IPS-18c (cell line): ENCODE measurements around the gene ZNF613.
A peak's percentile ranks its signal among the peaks of the same experiment; 100 is the strongest.
"Not testable (repeated sequence)": the region's sequence is repeated elsewhere in the genome, so short reads cannot be mapped to it uniquely, and the experiment has no call there.

Experiments used
- H3K4me3 ChIP-seq: 2 replicates; pipeline ENCODE4 v1.7.0; 2013; ENCODE audit warnings: low read depth, mild to moderate bottlenecking, low read length, moderate library complexity; ENCODE audit not compliant: insufficient read depth
- H3K9me3 ChIP-seq: one replicate; pipeline ENCODE4 v1.6.1; 2013; ENCODE audit warnings: mild to moderate bottlenecking, low read length, moderate library complexity; ENCODE audit not compliant: control insufficient read depth, insufficient read depth

ZNF613 gene

GRCh38 chr19:51926784-51927741, at the start of gene ZNF613:
ZNF613 (plus strand) TSS chr19:51927472; CDS start chr19:51936221, 8,749 bp downstream.
- Histone ChIP-seq H3K9me3 (peaks cover 12% of the 10 kb centered on the region), H3K4me3 (peak within 1 kb of the TSS; percentile 68)

DNA sequence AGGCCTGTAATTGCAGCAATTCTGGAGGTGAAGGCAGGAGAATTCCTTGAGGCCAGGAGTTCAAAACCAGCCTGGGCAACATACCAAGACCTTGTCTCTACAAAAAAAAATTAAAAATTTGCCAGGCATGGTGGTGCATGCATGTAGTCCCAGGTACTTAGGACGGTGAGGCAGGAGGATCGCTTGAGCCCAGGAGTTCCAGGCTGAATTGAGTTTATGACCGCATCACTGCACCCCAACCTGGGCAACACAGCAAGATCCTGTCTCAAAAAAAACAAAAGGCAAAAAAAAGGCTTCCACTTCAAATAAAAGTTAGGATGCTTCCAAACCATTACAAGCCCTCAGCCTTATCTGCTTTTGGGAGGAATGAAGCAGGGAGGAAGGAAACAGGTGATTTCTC, 44.8 kb upstream of the ZNF613 start:
- Histone ChIP-seq H3K9me3 (peaks cover 4% of the 10 kb centered on the region), H3K4me3 (no peak overlapping the region)

- H3K9me3 ChIP-seq, result peaks cover 2% of the 10 kb centered on the region
- H3K4me3 ChIP-seq, result no peak overlapping the region
Measured at GRCh38 chr19:51884713-51885112, 42.6 kb upstream of the ZNF613 start.

DNA sequence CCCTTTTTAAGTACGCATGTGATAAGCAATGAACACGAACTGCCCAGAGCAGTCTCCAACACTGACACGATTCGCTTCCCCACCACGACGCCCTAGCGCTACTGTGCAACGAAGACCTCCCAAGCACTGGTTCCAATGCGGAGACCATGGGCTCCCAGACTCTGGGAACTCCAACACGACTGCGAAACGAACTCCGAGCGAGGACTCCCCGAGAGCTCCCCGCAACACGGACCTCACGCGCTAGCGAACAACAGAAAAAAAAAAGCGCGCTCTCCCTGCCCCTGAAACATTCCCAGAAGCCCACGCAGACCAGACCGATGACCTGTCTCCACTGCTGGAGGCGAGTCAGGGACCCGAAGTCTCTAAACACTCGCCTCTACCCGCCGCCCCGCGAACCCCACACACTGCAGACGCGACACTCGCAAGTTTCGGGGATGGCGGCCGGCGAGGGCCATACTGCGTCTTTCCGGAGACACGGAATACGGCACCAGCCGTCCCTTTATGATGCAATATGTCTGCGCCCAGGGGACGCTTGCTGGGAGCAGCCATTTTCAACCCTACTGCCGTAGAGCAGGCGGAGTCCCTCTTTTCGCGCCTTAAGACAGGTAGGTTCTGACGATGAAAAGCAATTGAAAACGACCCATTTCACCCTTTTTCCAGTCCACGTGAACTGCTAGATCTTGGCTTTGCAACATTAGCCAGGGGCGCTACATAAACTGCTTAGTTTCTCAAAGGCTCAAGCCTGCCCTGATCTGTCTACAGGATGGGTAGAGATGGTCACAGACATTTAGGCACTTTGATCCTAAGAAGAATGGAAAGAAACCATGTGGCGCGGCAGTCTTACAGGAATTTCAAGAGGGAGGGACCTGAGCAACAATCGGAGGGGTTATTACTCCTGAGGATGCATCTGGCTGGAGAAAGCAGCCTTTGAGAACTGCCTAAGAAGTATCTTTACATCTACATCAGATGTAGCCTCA, 39.5 kb upstream of the ZNF613 start, which contains the start of gene ZNF577:
Gene ZNF577 (minus strand): TSS at position 430 of the 977 bp plus-strand sequence. CDS start 7,569 bp downstream, outside the sequence.
- Histone ChIP-seq H3K9me3 (peaks cover 19% of the 10 kb centered on the region), H3K4me3 (peak within 1 kb of the TSS; percentile 74)

DNA sequence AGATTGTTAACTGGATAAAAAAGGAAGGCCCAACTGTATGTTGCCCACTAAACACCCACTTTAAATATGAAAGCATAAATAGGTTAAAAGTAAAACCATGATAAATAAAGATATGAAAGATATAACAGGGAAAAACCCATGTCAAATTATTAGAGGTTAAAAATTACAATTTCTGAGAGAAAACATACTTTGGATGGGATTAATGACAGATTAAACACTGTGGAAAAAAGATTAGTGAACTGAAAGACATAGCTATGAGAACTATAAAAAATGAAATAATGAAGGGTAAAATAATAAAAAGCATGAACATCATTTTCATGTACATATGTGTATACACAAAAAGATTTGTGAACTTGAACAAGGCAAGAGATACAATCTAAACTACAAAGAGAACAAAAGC, 37.3 kb upstream of the ZNF613 start:
- H3K9me3 ChIP-seq, result peaks cover 38% of the 10 kb centered on the region
- no peak overlapping the region for H3K4me3 ChIP-seq

DNA sequence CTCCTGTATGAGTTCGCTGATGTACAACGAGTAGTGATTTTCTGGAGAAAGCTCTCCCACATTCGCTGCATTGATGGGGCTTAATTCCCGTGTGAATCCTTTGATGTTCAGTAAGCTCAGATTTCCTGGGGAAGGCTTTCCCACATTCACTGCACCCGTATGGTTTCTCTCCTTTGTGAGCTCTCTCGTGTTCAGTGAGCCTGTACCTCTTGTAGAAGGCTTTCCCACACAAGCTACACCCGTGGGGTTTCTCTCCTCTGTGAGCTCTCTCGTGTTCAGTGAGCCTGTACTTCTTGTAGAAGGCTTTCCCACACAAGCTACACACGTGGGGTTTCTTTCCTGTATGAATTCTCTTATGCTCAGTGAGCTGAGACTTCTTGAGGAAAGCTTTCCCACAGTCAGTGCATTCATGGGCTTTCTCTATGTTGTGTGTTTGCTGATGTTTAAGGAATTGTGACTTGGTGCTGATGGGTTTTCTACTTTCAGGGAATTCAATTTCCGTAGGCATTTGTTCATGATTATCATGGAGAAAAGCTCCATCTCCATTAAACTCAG, 36.0 kb upstream of the ZNF613 start:
- Histone ChIP-seq H3K9me3 (peaks cover 49% of the 10 kb centered on the region), H3K4me3 (no peak overlapping the region)

- Histone ChIP-seq H3K4me3 (peak overlapping the region; percentile 29; the same call in 1 of the 2 replicates), H3K9me3 (peaks cover 24% of the 10 kb centered on the region)
Measured at GRCh38 chr19:51901860-51902259, 25.4 kb upstream of the ZNF613 start.

GRCh38 chr19:51903192-51903591, 24.1 kb upstream of the ZNF613 start:
- Histone ChIP-seq H3K4me3 (peak overlapping the region; percentile 93), H3K9me3 (peaks cover 19% of the 10 kb centered on the region)

GRCh38 chr19:51904331-51905165, 22.7 kb upstream of the ZNF613 start, which contains the start of gene ZNF649:
ZNF649 (minus strand) TSS chr19:51905017; CDS start chr19:51900107, 4,910 bp downstream.
- Histone ChIP-seq H3K4me3 (peak within 1 kb of the TSS; percentile 93), H3K9me3 (peaks cover 13% of the 10 kb centered on the region)

- peaks cover 14% of the 10 kb centered on the region for H3K9me3 ChIP-seq
- peak overlapping the region; percentile 32; the same call in 1 of the 2 replicates for H3K4me3 ChIP-seq
Measured at GRCh38 chr19:51905206-51905605, 22.1 kb upstream of the ZNF613 start.

DNA sequence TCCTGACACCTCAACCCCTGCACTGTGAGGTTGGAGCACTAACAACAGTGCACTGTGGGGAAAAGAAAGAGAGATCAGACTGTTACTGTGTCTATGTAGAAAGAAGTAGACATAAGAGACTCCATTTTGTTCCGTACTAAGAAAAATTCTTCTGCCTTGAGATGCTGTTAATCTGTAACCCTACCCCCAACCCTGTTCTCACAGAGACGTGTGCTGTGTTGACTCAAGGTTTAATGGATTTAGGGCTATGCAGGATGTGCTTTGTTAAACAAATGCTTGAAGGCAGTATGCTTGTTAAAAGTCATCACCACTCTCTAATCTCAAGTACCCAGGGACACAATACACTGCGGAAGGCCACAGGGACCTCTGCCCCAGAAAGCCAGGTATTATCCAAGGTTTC, 21.6 kb upstream of the ZNF613 start:
- H3K4me3 ChIP-seq, result peak overlapping the region; percentile 34; the same call in 1 of the 2 replicates
- H3K9me3 ChIP-seq, result peaks cover 12% of the 10 kb centered on the region

DNA sequence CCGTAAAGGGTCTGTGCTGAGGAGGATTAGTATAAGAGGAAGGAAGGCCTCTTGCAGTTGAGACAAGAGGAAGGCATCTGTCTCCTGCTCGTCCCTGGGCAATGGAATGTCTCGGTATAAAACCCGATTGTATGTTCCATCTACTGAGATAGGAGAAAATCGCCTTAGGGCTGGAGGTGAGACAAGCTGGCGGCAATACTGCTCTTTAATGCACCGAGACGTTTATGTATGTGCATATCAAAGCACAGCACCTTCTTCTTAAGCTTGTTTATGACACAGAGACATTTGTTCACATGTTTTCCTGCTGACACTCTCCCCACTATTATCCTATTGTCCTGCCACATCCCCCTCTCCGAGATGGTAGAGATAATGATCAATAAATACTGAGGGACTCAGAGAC, 21.2 kb upstream of the ZNF613 start:
- peak overlapping the region; percentile 34; the same call in 1 of the 2 replicates for H3K4me3 ChIP-seq
- H3K9me3 ChIP-seq, result not testable (repeated sequence)

DNA sequence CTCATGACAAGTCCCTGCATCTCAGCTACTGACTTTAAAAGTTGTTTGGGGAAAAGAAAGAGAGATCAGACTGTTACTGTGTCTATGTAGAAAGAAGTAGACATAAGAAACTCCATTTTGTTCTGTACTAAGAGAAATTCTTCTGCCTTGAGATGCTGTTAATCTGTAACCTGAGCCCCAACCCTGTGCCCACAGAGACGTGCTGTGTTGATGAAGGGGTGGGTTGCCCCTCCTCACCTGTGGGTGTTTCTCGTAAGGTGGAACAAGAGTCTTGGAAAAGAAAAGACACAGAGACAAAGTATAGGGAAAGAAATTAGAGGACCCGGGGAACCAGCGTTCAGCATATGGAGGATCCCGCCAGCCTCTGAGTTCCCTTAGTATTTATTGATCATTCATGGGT, 19.3 kb upstream of the ZNF613 start:
- H3K9me3 ChIP-seq, result not testable (repeated sequence)
- peak overlapping the region; percentile 22 for H3K4me3 ChIP-seq

GRCh38 chr19:51915324-51915867, 11.9 kb upstream of the ZNF613 start:
- peaks cover 23% of the 10 kb centered on the region for H3K9me3 ChIP-seq
- no peak overlapping the region for H3K4me3 ChIP-seq

DNA sequence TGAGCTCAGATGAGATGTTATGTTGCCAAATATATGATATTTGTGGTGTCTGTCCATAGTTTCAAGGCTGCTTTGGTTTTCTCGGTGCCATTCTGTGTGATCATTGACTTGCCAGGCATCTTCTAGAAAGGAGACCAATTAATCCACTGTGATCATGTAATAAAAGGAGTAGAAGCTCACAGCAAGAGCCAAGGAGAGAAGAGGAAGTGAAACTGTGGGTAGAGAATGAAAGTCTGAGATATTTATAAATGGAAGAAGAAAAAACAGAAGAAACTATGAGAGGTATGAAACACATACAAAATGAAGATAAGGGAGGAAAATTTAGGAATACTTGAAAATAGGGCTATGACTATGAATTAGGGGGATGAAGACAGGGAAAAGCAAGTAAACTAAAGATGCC, 11.1 kb upstream of the ZNF613 start:
- H3K4me3 ChIP-seq, result no peak overlapping the region
- peaks cover 28% of the 10 kb centered on the region for H3K9me3 ChIP-seq

DNA sequence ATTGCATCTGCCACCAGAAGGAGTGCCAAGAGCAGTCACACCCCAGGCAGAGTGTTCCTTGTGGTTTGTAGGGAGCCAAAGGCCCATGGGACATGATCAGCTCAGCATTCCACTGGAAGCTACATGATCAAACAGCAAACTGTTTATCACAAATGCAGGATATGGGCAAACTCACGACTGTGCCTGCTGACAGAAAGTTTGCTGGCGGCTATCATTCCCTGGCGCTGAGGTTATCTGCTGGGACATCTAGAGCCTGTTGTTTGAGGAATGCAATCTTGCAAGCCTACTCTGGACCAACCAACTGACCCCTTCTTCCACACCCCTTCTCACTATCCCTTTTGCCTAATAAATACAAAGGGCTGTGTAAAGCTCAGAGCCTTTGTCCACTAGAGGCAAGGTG, 7.7 kb upstream of the ZNF613 start:
- H3K9me3 ChIP-seq, result peaks cover 39% of the 10 kb centered on the region
- H3K4me3 ChIP-seq, result no peak overlapping the region
